GM12878 (cell line): ENCODE results near the gene NEU4. TPM values are rescaled to one million over a fixed set of nuclear protein-coding genes. Genes with fewer than 3 reads are reported as not detected.
A peak's percentile ranks its signal among the peaks of the same experiment; 100 is the strongest.

ENCODE experiments used
- ATAC-seq: fragments of 200-7000 bp; cut with Tn5 transposase; 3 replicates; pipeline ENCODE4 v1.9.1; 2020; ENCODE audit warnings: mild to moderate bottlenecking, moderate library complexity
- BruUV-seq: library from RNA; stranded (reverse); fragments of 400-500 nt; replicated peaks from 2 replicates; lab custom pipeline; 2021; lab: Mats Ljungman, UMichigan
- CTCF ChIA-PET: fragments of 300-600 bp; sonication (Branson Sonifier 250); formaldehyde crosslinking; extraction: SDS; loops from one replicate; lab custom pipeline; 2021; ENCODE audit warnings: inconsistent platforms; lab: Yijun Ruan, JAX
- POLR2A ChIA-PET: fragments of 350-600 bp; formaldehyde crosslinking; extraction: SDS; loops from one replicate; lab custom pipeline; 2021; ENCODE audit warnings: inconsistent platforms; lab: Charles Lee
- RAD21 ChIA-PET: fragments of 300-600 bp; sonication (Branson Sonifier 250); formaldehyde crosslinking; loops from one replicate; lab custom pipeline; 2023; ENCODE audit warnings: antibody characterized with exemption; ENCODE audit not compliant: unreplicated experiment; lab: Charles Lee
- SMC1A ChIA-PET: fragments of 300-600 bp; sonication (Branson Sonifier 250); formaldehyde crosslinking; loops from one replicate; lab custom pipeline; 2023; ENCODE audit not compliant: unreplicated experiment, uncharacterized antibody; lab: Charles Lee
- DNase-seq: peaks from one replicate; pipeline ENCODE4 v3.0.0-alpha.2; 2011; ENCODE audit warnings: low read depth, low spot score
- FAIRE-seq: peaks from 3 replicates; lab custom pipeline; 2011; peaks lifted over from hg19 to GRCh38; lab: Jason Lieb, UNC
- H2AFZ ChIP-seq: 2 replicates; pipeline ENCODE4 v1.6.0; 2011; ENCODE audit warnings: low read depth, low read length, control low read depth; ENCODE audit not compliant: control insufficient read depth
- H3K27ac ChIP-seq: 2 replicates; pipeline ENCODE4 v1.5.1; 2011; ENCODE audit warnings: control low read depth; ENCODE audit not compliant: control insufficient read depth, insufficient read depth
- H3K27me3 ChIP-seq, 2 experiments: replicated peaks in 1 of 2; 2 replicates each; pipeline versions ENCODE4 v1.6.0 to v1.6.1; 2011; ENCODE audit warnings: low read length in 1 of 2; ENCODE audit not compliant: control insufficient read depth in 2 of 2, insufficient read depth in 2 of 2
- H3K36me3 ChIP-seq, 2 experiments: 2 replicates each; pipeline ENCODE4 v1.5.1; 2011; ENCODE audit warnings: low read length in 1 of 2; ENCODE audit not compliant: control insufficient read depth in 2 of 2, insufficient read depth in 2 of 2
- H3K4me1 ChIP-seq: 2 replicates; pipeline ENCODE4 v1.6.1; 2011; ENCODE audit warnings: mild to moderate bottlenecking, low read length, moderate library complexity, mixed read lengths; ENCODE audit not compliant: control insufficient read depth, insufficient read depth
- H3K4me2 ChIP-seq: 2 replicates; pipeline ENCODE4 v1.6.0; 2011; ENCODE audit warnings: control low read depth; ENCODE audit not compliant: control insufficient read depth, insufficient read depth
- H3K4me3 ChIP-seq: fragments of 200-600 bp; sonication (generic); 2 replicates; pipeline ENCODE4 v1.5.1; 2016
- H3K79me2 ChIP-seq: 2 replicates; pipeline ENCODE4 v1.6.0; 2011; ENCODE audit warnings: low read length; ENCODE audit not compliant: control insufficient read depth, insufficient read depth
- H3K9ac ChIP-seq: 2 replicates; pipeline ENCODE4 v1.8.0; 2011; ENCODE audit warnings: low read length, control low read depth, mixed read lengths; ENCODE audit not compliant: control insufficient read depth, insufficient read depth
- H3K9me3 ChIP-seq: replicated peaks from 3 replicates; pipeline ENCODE4 v1.5.1; 2011; ENCODE audit warnings: mild to moderate bottlenecking, low read length; ENCODE audit not compliant: control insufficient read depth, insufficient read depth
- H4K20me1 ChIP-seq: 2 replicates; pipeline ENCODE4 v1.6.0; 2011; ENCODE audit not compliant: control insufficient read depth, insufficient read depth
- BHLHE40 ChIP-seq, 2 experiments: fragments of 450-650 bp in 1 of 2; IDR thresholded peaks; 2 replicates each; pipeline ENCODE4 v1.6.1; 2011 to 2017; ENCODE audit warnings: low read depth in 2 of 2, borderline replicate concordance in 1 of 2, improper control_type of control experiment in 1 of 2, low read length in 1 of 2, mild to moderate bottlenecking in 1 of 2
- BRCA1 ChIP-seq: IDR thresholded peaks from 2 replicates; pipeline ENCODE4 v1.6.1; 2011; ENCODE audit warnings: low read depth, low read length, improper control_type of control experiment
- IKZF1 ChIP-seq: fragments of 450-650 bp; conservative IDR thresholded peaks from 2 replicates; pipeline ENCODE4 v1.6.1; 2017; ENCODE audit warnings: antibody characterized with exemption, mild to moderate bottlenecking
- IKZF2 ChIP-seq, 2 experiments: fragments of 450-650 bp; IDR thresholded peaks; 2 replicates each; pipeline ENCODE4 v1.6.1; 2017; ENCODE audit warnings: mild to moderate bottlenecking in 2 of 2, moderate library complexity in 2 of 2
- JUND ChIP-seq: IDR thresholded peaks from 2 replicates; pipeline ENCODE4 v1.6.1; 2012; ENCODE audit warnings: low read depth, mild to moderate bottlenecking, low read length, improper control_type of control experiment, moderate library complexity
- KLF5 ChIP-seq: fragments of 450-650 bp; IDR thresholded peaks from 2 replicates; pipeline ENCODE4 v1.6.1; 2014; ENCODE audit warnings: mild to moderate bottlenecking; ENCODE audit not compliant: partially characterized antibody
- LARP7 ChIP-seq: fragments of 450-650 bp; IDR thresholded peaks from 2 replicates; pipeline ENCODE4 v1.6.1; 2017; ENCODE audit warnings: mild to moderate bottlenecking
- NBN ChIP-seq: fragments of 450-650 bp; IDR thresholded peaks from 2 replicates; pipeline ENCODE4 v1.6.1; 2016
- PRDM15 ChIP-seq: fragments of 450-650 bp; formaldehyde crosslinking; IDR thresholded peaks from 2 replicates; pipeline ENCODE4 v1.4.0; 2020; ENCODE audit warnings: mild to moderate bottlenecking, moderate library complexity
- RUNX3 ChIP-seq: IDR thresholded peaks from 2 replicates; pipeline ENCODE4 v1.6.1; 2012; ENCODE audit warnings: low read length, inconsistent platforms
- SUZ12 ChIP-seq: fragments of 200-600 bp; sonication (generic); IDR thresholded peaks from one replicate; pipeline ENCODE4 v1.6.1; 2018; ENCODE audit warnings: antibody characterized with exemption, mild to moderate bottlenecking; ENCODE audit not compliant: unreplicated experiment
- TAF1 ChIP-seq: IDR thresholded peaks from 2 replicates; pipeline ENCODE4 v1.6.1; 2011; ENCODE audit warnings: mild to moderate bottlenecking, low read depth, low read length, borderline replicate concordance
- WGBS: methylation state at CpG from one replicate; pipeline ENCODE4 v1.1.6; 2016; ENCODE audit warnings: low lambda C conversion rate; ENCODE audit not compliant: insufficient replicate concordance, insufficient coverage; ENCODE audit errors: missing lambda C conversion rate; 5-methylcytosine and 5-hydroxymethylcytosine counted together
- in situ Hi-C: fragments of 300-500 bp; cut with MboI; formaldehyde crosslinking; loops from 9 replicates; pipeline ENCODE4 v1.14.3; 2018; ENCODE audit warnings: mixed read lengths
- intact Hi-C: fragments of 100-400 bp; cut with micrococcal nuclease; formaldehyde crosslinking; loops from one replicate; pipeline ENCODE4 v1.14.2; 2022; ENCODE audit not compliant: unreplicated experiment
- polyA plus RNA-seq, 11 experiments: library from polyadenylated mRNA; depleted of rRNA in 4 of 11; unstranded in 6 of 11; stranded (reverse) in 5 of 11; fragments of >200 nt; fragmentation: Nextera tagmentation in 4 of 11; fragmentation: Illumina TruSeq in 1 of 11; extraction: Ambion mirVana in 4 of 11; extraction: Trizol in 1 of 11; gene quantifications; 1 replicate in 1 of 11; 2 replicates in 10 of 11; pipeline versions ENCODE4 v1.2.1 to v1.2.3, GENCODE V29; 2011 to 2016; ENCODE audit warnings: inconsistent platforms in 2 of 11, missing spikeins in 2 of 11, low read depth in 1 of 11
- total RNA-seq, 4 experiments: library from RNA; depleted of rRNA in 3 of 4; stranded (reverse); fragments of >200 nt in 3 of 4; fragmentation: Illumina TruSeq in 1 of 4; extraction: Trizol in 1 of 4; gene quantifications; 2 replicates each; pipeline versions ENCODE4 v1.2.1 to v1.2.3, GENCODE V29; 2013 to 2021

NEU4 gene
- total and polyA plus RNA-seq, 10 of the 15 experiments (the other 5 are each of a cell fraction or from before 2014, with no cell fraction given), result 0.01 to 0.28 (median 0.14) TPM; not detected in 5

- Histone ChIP-seq H4K20me1 (no peaks in the 10 kb centered on the region), H3K9me3 (no peaks in the 10 kb centered on the region; the same call in 2 of the 3 replicates)
- CTCF ChIA-PET, result no interaction called here
- WGBS, result 43% methylated on average over 33 of the region's 33 CpGs
- TF ChIP-seq KLF5 (no peak), RUNX3 (no peak), BHLHE40 (IDR thresholded peaks at IDR 0.05; ENCODE audit: borderline replicate concordance in 1 of 2, low read depth in 2 of 2, low read length in 1 of 2) (no peak), LARP7 (no peak), BRCA1 (no peak), IKZF1 (no peak), NBN (no peak), SUZ12 (no peak), TAF1 (no peak), IKZF2 (IDR thresholded peaks at IDR 0.05) (no peak), JUND (no peak), PRDM15 (CRISPR knock-in tag) (no peak)
- TF ChIP-seq, all 136 proteins: peak for 0
- Histone ChIP-seq H3K4me2 (no peak overlapping the region), H3K27me3 (no peaks in the 10 kb centered on the region), H3K79me2 (no peaks in the 10 kb centered on the region), H3K9ac (no peak overlapping the region), H3K4me3 (no peak overlapping the region), H3K36me3 (no peaks in the 10 kb centered on the region), H2AFZ (peak overlapping the region; percentile 72; the same call in 1 of the 2 replicates), H3K27ac (no peak overlapping the region), H3K4me1 (peaks cover 7% of the 10 kb centered on the region)
- ATAC-seq, result no peak
- no peak for DNase-seq
- no peak for FAIRE-seq
- ChIA-PET POLR2A (interaction anchor here (0.6 to 1.0 kb wide), 2 partner anchors 52 to 1057 kb away, joined by 3 read pairs; no protein-coding TSS in a partner anchor), SMC1A (interaction anchor here (0.9 kb wide), 1 partner anchor 83 kb away, joined by 4 read pairs; no protein-coding TSS in a partner anchor), RAD21 (no interaction called here)
- intact Hi-C loops (no loop called here), in situ Hi-C loops (no loop called here)
- BruUV-seq, result no TSS peak
These were observed 7.6 kb downstream of the NEU4 start for GRCh38 chr2:241816431-241817121.
